ENCODE results near the gene PAAF1.

Gene PAAF1

DNA sequence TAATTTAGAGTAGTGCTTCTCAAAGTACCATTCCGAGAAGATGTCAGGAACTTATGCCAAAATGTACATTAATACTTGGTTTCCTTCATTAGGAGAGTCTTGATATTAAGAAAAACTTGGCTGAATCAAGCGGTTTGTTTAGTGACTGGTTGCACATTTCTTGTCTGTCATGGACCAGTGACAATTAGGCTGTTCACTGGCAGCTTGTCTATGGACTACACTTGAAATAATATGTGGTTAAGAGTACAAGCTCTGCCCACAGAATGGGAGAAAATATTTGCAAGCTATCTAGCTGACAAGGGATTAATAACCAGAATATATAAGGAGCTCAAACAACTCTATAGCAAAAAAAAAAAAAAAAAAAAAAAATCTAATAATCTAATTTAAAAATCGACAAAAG lies 24.8 kb upstream of the PAAF1 start:
- peaks cover 4% of the 10 kb centered on the region for H3K36me3 ChIP-seq (ENCODE audit: insufficient read depth, insufficient read length, low read length)
- H3K9ac ChIP-seq (ENCODE audit: insufficient read length, low read depth) = no peak overlapping the region
- H3K9me3 ChIP-seq (ENCODE audit: insufficient read depth, low read length) = no peaks in the 10 kb centered on the region
- H3K4me1 ChIP-seq (ENCODE audit: insufficient read depth, insufficient read length) = no peaks in the 10 kb centered on the region
- no peak for DNase-seq (ENCODE audit: low read depth, low spot score)
- no peaks in the 10 kb centered on the region for H3K27me3 ChIP-seq (ENCODE audit: insufficient read depth, insufficient read length)
- no peak for TF ChIP-seq SUZ12 (IDR thresholded peaks at IDR 0.05; ENCODE audit: extremely low read depth, insufficient read depth, insufficient read length)
- no peak for TF ChIP-seq ZNF274 (IDR thresholded peaks at IDR 0.05; ENCODE audit: low read depth, low read length)
- no peak for TF ChIP-seq YY1 (IDR thresholded peaks at IDR 0.05; ENCODE audit: insufficient read depth, insufficient read length)
- H3K4me3 ChIP-seq (ENCODE audit: insufficient read length, low read depth) = no peak overlapping the region

DNA sequence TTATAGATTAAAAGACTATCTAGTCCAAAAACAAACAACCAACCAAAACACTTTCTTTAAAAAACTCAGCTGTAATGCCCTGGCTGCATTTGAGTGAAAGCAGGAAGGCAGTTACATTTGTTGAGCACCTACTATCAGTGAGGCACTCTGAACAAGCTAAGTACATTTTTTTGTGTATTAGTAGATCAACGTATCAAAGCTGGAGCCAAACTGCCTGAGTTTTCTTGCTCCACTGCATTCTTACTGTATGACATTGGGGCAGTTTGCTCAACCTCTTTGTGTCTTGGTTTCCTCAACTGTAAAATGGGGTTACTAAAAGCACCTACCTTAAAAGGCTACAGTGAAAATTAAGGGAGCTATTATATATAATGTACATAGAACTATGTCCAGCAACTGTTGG lies 22.1 kb upstream of the PAAF1 start:
- DNase-seq (ENCODE audit: low read depth, low spot score) = no peak
- no peaks in the 10 kb centered on the region for H3K4me1 ChIP-seq (ENCODE audit: insufficient read depth, insufficient read length)
- H3K9me3 ChIP-seq (ENCODE audit: insufficient read depth, low read length) = no peaks in the 10 kb centered on the region
- H3K9ac ChIP-seq (ENCODE audit: insufficient read length, low read depth) = no peak overlapping the region
- H3K36me3 ChIP-seq (ENCODE audit: insufficient read depth, insufficient read length, low read length) = peaks cover 2% of the 10 kb centered on the region
- TF ChIP-seq SUZ12 (IDR thresholded peaks at IDR 0.05; ENCODE audit: extremely low read depth, insufficient read depth, insufficient read length) (no peak), YY1 (IDR thresholded peaks at IDR 0.05; ENCODE audit: insufficient read depth, insufficient read length) (no peak)
- no peaks in the 10 kb centered on the region for H3K27me3 ChIP-seq (ENCODE audit: insufficient read depth, insufficient read length)
- H3K4me3 ChIP-seq (ENCODE audit: insufficient read length, low read depth) = no peak overlapping the region

DNA sequence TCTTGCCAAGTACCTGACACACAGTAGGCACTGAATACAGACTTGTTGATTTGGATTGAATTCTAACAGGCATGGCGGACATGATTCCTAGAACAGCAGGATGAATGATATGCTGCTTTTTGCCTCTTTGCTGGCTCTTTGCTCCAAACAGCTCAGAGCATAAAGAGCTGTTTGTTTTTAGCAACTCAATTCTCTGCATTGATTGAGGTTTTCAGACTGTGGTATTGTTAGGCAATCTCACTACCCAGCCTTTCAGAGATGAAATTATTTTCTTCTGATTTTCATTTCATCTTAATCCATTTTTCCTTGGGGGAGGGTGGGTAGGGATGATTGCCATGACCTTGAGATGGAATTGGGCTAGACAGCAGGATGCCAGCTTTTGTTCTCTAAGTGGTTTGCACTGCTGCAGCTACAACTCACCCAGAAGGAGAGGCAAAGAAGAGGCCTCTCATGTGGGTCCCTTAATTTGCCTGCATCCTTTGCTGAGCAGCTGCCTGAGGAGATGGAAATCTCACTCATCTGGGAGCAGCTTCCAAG lies 20.7 kb upstream of the PAAF1 start:
- H3K27me3 ChIP-seq (ENCODE audit: insufficient read depth, insufficient read length) = no peaks in the 10 kb centered on the region
- H3K4me3 ChIP-seq (ENCODE audit: insufficient read length, low read depth) = no peak overlapping the region
- H3K9me3 ChIP-seq (ENCODE audit: insufficient read depth, low read length) = no peaks in the 10 kb centered on the region
- DNase-seq (ENCODE audit: low read depth, low spot score) = no peak
- TF ChIP-seq ZNF274 (IDR thresholded peaks at IDR 0.05; ENCODE audit: low read depth, low read length) (no peak), SUZ12 (IDR thresholded peaks at IDR 0.05; ENCODE audit: extremely low read depth, insufficient read depth, insufficient read length) (no peak), YY1 (IDR thresholded peaks at IDR 0.05; ENCODE audit: insufficient read depth, insufficient read length) (no peak)
- H3K4me1 ChIP-seq (ENCODE audit: insufficient read depth, insufficient read length) = no peaks in the 10 kb centered on the region
- H3K36me3 ChIP-seq (ENCODE audit: insufficient read depth, insufficient read length, low read length) = peaks cover under 1% of the 10 kb centered on the region
- no peak overlapping the region for H3K9ac ChIP-seq (ENCODE audit: insufficient read length, low read depth)

DNA sequence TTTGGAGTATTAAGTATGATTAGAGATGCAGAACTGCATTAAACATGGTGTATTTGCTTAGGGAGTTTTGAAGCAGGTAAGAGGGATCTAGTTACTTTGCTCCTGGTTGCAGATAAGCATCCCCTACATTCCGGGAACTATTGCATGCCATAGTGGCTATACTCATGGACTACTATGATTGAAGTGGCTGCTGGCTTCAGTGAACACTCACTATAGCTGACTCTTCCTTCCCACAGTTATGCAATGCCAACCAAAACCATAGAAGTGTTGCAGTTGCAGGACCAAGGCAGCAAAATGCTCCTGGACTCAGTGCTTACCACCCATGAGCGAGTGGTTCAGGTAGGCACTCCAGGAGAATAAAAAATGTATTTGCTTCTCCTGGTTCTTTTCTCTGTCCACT lies 17.1 kb upstream of the PAAF1 start:
- no peak overlapping the region for H3K9ac ChIP-seq (ENCODE audit: insufficient read length, low read depth)
- H3K4me1 ChIP-seq (ENCODE audit: insufficient read depth, insufficient read length) = no peaks in the 10 kb centered on the region
- no peak overlapping the region for H3K4me3 ChIP-seq (ENCODE audit: insufficient read length, low read depth)
- no peaks in the 10 kb centered on the region for H3K9me3 ChIP-seq (ENCODE audit: insufficient read depth, low read length)
- no peak for DNase-seq (ENCODE audit: low read depth, low spot score)
- no peaks in the 10 kb centered on the region for H3K27me3 ChIP-seq (ENCODE audit: insufficient read depth, insufficient read length)
- H3K36me3 ChIP-seq (ENCODE audit: insufficient read depth, insufficient read length, low read length) = peaks cover 9% of the 10 kb centered on the region
- no peak for TF ChIP-seq YY1 (IDR thresholded peaks at IDR 0.05; ENCODE audit: insufficient read depth, insufficient read length)
- no peak for TF ChIP-seq SUZ12 (IDR thresholded peaks at IDR 0.05; ENCODE audit: extremely low read depth, insufficient read depth, insufficient read length)
- no peak for TF ChIP-seq ZNF274 (IDR thresholded peaks at IDR 0.05; ENCODE audit: low read depth, low read length)

DNA sequence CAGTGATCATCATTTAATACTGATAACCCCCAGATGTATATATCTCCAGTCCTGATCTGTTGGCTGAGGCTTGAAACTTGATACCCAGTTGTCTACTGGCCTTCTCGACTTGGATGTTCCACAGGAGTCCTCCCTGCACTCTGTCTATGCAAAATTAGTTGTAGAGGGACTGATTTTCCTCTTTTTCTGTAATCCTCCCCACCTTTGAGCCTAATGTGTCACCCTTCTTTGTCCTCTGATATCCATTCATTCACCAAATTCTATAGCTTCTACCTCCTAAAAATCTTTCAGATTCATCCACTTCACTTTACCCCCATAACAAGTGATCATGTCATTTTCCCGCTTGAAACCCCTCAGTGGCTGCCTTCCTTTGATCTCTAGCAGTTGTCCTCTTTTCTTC lies 16.6 kb upstream of the PAAF1 start:
- Histone ChIP-seq H3K4me3 (ENCODE audit: insufficient read length, low read depth) (no peak overlapping the region), H3K9me3 (ENCODE audit: insufficient read depth, low read length) (no peaks in the 10 kb centered on the region), H3K36me3 (ENCODE audit: insufficient read depth, insufficient read length, low read length) (peaks cover 9% of the 10 kb centered on the region), H3K27me3 (ENCODE audit: insufficient read depth, insufficient read length) (no peaks in the 10 kb centered on the region), H3K9ac (ENCODE audit: insufficient read length, low read depth) (no peak overlapping the region), H3K4me1 (ENCODE audit: insufficient read depth, insufficient read length) (no peaks in the 10 kb centered on the region)
- TF ChIP-seq ZNF274 (IDR thresholded peaks at IDR 0.05; ENCODE audit: low read depth, low read length) = no peak
- TF ChIP-seq YY1 (IDR thresholded peaks at IDR 0.05; ENCODE audit: insufficient read depth, insufficient read length) = no peak
- no peak for TF ChIP-seq SUZ12 (IDR thresholded peaks at IDR 0.05; ENCODE audit: extremely low read depth, insufficient read depth, insufficient read length)
- DNase-seq (ENCODE audit: low read depth, low spot score) = no peak

DNA sequence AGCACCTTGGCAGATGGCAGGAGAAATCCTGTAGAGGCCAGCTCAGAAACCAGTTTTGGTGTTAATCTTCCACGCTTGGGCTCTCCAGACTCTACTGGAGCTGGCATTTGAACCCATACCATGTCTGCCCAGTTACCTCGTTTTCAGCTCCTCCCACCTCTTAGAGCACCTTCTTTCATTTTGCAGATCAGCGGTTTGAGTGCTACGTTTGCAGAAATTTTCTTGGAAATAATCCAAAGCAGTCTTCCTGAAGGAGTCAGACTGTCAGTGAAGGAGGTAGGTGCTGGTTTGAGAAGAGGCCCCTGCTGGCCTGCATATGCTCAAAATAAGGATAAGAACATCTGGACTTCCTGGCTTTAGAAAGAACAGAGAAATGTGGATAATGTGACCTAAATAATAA lies 13.8 kb upstream of the PAAF1 start:
- no peaks in the 10 kb centered on the region for H3K27me3 ChIP-seq (ENCODE audit: insufficient read depth, insufficient read length)
- TF ChIP-seq ZNF274 (IDR thresholded peaks at IDR 0.05; ENCODE audit: low read depth, low read length) = no peak
- TF ChIP-seq YY1 (IDR thresholded peaks at IDR 0.05; ENCODE audit: insufficient read depth, insufficient read length) = no peak
- TF ChIP-seq SUZ12 (IDR thresholded peaks at IDR 0.05; ENCODE audit: extremely low read depth, insufficient read depth, insufficient read length) = no peak
- no peaks in the 10 kb centered on the region for H3K4me1 ChIP-seq (ENCODE audit: insufficient read depth, insufficient read length)
- H3K4me3 ChIP-seq (ENCODE audit: insufficient read length, low read depth) = no peak overlapping the region
- H3K36me3 ChIP-seq (ENCODE audit: insufficient read depth, insufficient read length, low read length) = peaks cover 9% of the 10 kb centered on the region
- H3K9me3 ChIP-seq (ENCODE audit: insufficient read depth, low read length) = no peaks in the 10 kb centered on the region
- no peak overlapping the region for H3K9ac ChIP-seq (ENCODE audit: insufficient read length, low read depth)
- no peak for DNase-seq (ENCODE audit: low read depth, low spot score)

DNA sequence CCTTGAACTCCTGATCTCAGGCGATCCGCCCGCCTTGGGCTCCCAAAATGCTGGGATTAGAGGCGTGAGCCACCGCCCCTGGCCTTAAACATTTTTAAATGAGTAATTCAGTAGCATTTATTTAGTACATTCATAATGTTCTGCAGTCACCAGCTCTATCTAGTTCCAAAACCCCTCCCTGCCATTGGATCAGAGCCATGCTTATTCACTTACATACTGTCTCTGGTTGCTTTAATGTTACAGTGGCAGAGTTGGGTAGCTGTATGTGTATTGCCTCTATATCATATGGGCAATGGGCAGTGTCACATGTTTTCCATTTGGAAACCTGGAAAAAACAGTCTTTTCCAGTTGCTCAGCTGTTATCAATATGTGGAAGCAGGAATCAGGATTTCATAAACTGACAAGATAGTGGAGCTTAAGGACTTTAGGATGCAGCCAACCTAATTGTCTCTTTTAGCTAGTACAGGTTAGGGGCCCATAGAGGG lies 10.7 kb upstream of the PAAF1 start:
- peaks cover 25% of the 10 kb centered on the region for H3K36me3 ChIP-seq (ENCODE audit: insufficient read depth, insufficient read length, low read length)
- TF ChIP-seq SUZ12 (IDR thresholded peaks at IDR 0.05; ENCODE audit: extremely low read depth, insufficient read depth, insufficient read length) (no peak), YY1 (IDR thresholded peaks at IDR 0.05; ENCODE audit: insufficient read depth, insufficient read length) (no peak), ZNF274 (IDR thresholded peaks at IDR 0.05; ENCODE audit: low read depth, low read length) (no peak)
- no peak for DNase-seq (ENCODE audit: low read depth, low spot score)
- no peaks in the 10 kb centered on the region for H3K9me3 ChIP-seq (ENCODE audit: insufficient read depth, low read length)
- H3K4me1 ChIP-seq (ENCODE audit: insufficient read depth, insufficient read length) = no peaks in the 10 kb centered on the region
- H3K9ac ChIP-seq (ENCODE audit: insufficient read length, low read depth) = no peak overlapping the region
- H3K4me3 ChIP-seq (ENCODE audit: insufficient read length, low read depth) = no peak overlapping the region
- no peaks in the 10 kb centered on the region for H3K27me3 ChIP-seq (ENCODE audit: insufficient read depth, insufficient read length)
